PC-9 (cell line): ENCODE results near the gene NUP205. TPM values are rescaled to one million over a fixed set of nuclear protein-coding genes. Genes with fewer than 3 reads are reported as not detected.

Source experiments
- BruUV-seq: library from RNA; stranded (reverse); fragments of 400-500 nt; replicated peaks from 2 replicates; lab custom pipeline; 2021; lab: Mats Ljungman, UMichigan
- CTCF ChIA-PET: fragments of 300-600 bp; sonication (Branson Sonifier 250); formaldehyde crosslinking; loops from one replicate; lab custom pipeline; 2022; ENCODE audit warnings: antibody characterized with exemption; lab: Charles Lee
- POLR2A ChIA-PET: fragments of 300-600 bp; sonication (Branson Sonifier 250); formaldehyde crosslinking; loops from one replicate; lab custom pipeline; 2022; ENCODE audit warnings: antibody characterized with exemption; ENCODE audit not compliant: unreplicated experiment; lab: Charles Lee
- DNase-seq, 2 experiments: peaks; one replicate each; pipeline versions ENCODE4 v3.0.0 to v3.0.0-alpha.2; 2015 to 2022; ENCODE audit warnings: mixed read lengths in 1 of 2
- H2AFZ ChIP-seq: fragments of 200-600 bp; sonication (generic); 2 replicates; pipeline ENCODE4 v1.8.1; 2017; ENCODE audit warnings: antibody characterized with exemption
- H3F3A ChIP-seq: fragments of 200-600 bp; sonication (generic); 2 replicates; pipeline ENCODE4 v1.8.1; 2017; ENCODE audit warnings: antibody characterized with exemption, mild to moderate bottlenecking, low read depth; ENCODE audit not compliant: insufficient read depth
- H3K27ac ChIP-seq: fragments of 200-600 bp; sonication (generic); 2 replicates; pipeline ENCODE4 v1.6.1; 2016; ENCODE audit warnings: mixed run types
- H3K27me3 ChIP-seq: fragments of 200-600 bp; sonication (generic); 2 replicates; pipeline ENCODE4 v1.6.1; 2016; ENCODE audit warnings: low read depth, mixed run types; ENCODE audit not compliant: insufficient read depth
- H3K36me3 ChIP-seq: fragments of 200-600 bp; sonication (generic); 2 replicates; pipeline ENCODE4 v1.6.1; 2016; ENCODE audit warnings: low read depth, mixed run types
- H3K4me1 ChIP-seq: fragments of 200-600 bp; sonication (generic); replicated peaks from 2 replicates; pipeline ENCODE4 v1.6.1; 2016; ENCODE audit warnings: mixed run types; ENCODE audit not compliant: insufficient read depth
- H3K4me2 ChIP-seq: fragments of 200-600 bp; sonication (generic); 2 replicates; pipeline ENCODE4 v1.6.1; 2017; ENCODE audit warnings: mixed run types
- H3K4me3 ChIP-seq: fragments of 200-600 bp; sonication (generic); 2 replicates; pipeline ENCODE4 v1.6.1; 2016; ENCODE audit warnings: mixed run types
- H3K79me2 ChIP-seq: fragments of 200-600 bp; sonication (generic); 2 replicates; pipeline ENCODE4 v1.6.1; 2017; ENCODE audit warnings: low read depth, mixed run types
- H3K9me2 ChIP-seq: fragments of 200-600 bp; sonication (generic); 2 replicates; pipeline ENCODE4 v1.8.1; 2017; ENCODE audit warnings: mild to moderate bottlenecking; ENCODE audit not compliant: insufficient read depth
- H3K9me3 ChIP-seq: fragments of 200-600 bp; sonication (generic); 2 replicates; pipeline ENCODE4 v1.8.1; 2016; ENCODE audit warnings: low read depth; ENCODE audit not compliant: insufficient read depth
- H4K20me1 ChIP-seq: fragments of 200-600 bp; sonication (generic); 2 replicates; pipeline ENCODE4 v1.8.1; 2017; ENCODE audit not compliant: insufficient read depth
- EZH2 ChIP-seq: fragments of 200-600 bp; sonication (generic); IDR thresholded peaks from 2 replicates; pipeline ENCODE4 v1.8.0; 2017; ENCODE audit warnings: antibody characterized with exemption, low read depth
- intact Hi-C: fragments of 100-400 bp; cut with micrococcal nuclease; formaldehyde crosslinking; loops from one replicate; pipeline ENCODE4 v1.10.0; 2022; ENCODE audit not compliant: unreplicated experiment
- total RNA-seq: library from RNA; stranded (reverse); gene quantifications from 2 replicates; pipeline ENCODE4 v1.2.3, GENCODE V29; 2021
- TF ChIP-seq, protein P1 (sequence below): fragments of 200-600 bp; sonication (generic); conservative IDR thresholded peaks from 2 replicates; pipeline ENCODE4 v1.6.1; 2017; ENCODE audit warnings: mixed run types, antibody characterized with exemption, mild to moderate bottlenecking, moderate library complexity

The NUP205 gene
- total RNA-seq, 1 experiment from 2014 or later = 108 TPM

DNA sequence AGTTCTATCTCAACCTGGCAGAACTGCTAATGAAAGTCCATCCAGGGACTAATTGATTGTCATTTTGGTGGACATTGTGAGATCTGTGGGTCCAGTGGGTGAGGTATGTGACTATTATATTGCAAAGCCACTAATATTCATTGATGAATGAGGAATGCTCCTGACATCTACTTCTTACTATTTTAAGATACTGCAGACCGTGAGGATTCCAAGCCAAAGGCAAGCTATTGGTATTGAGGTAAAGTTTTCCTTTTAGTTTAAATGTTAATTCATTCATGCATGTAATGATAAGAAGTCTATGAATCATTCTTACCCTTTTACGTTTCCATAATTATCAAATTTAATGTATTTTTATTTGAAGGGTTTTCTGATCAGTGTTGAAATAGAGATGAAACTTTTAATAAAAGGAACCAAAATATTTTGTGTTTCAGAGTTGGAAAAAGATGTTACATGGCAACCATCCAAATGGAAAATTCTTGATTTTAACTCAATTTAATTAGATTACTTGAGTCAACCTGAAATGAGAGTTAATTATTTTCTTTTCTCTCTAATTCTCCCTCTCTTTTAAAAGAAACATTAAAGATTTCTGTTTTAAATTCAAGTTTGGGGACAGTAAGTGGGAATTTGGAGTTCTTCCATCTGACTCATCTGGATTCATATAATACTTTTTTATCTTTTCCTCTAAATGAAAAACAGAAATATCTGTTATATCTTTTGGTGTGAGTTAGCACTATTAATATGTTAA, 39.6 kb downstream of the NUP205 start:
- Histone ChIP-seq H4K20me1 (no peaks in the 10 kb centered on the region), H3K36me3 (peaks cover 70% of the 10 kb centered on the region), H3K4me2 (no peak overlapping the region), H3K9me2 (no peaks in the 10 kb centered on the region), H3K79me2 (no peaks in the 10 kb centered on the region), H3K27me3 (no peaks in the 10 kb centered on the region), H2AFZ (no peak overlapping the region), H3K4me3 (no peak overlapping the region), H3F3A (no peaks in the 10 kb centered on the region), H3K4me1 (no peaks in the 10 kb centered on the region), H3K9me3 (no peaks in the 10 kb centered on the region), H3K27ac (no peak overlapping the region)
- no peak for DNase-seq
- no TSS peak for BruUV-seq
- intact Hi-C loops = no loop called here
- CTCF ChIA-PET = no interaction called here
- TF ChIP-seq, protein P1, sequence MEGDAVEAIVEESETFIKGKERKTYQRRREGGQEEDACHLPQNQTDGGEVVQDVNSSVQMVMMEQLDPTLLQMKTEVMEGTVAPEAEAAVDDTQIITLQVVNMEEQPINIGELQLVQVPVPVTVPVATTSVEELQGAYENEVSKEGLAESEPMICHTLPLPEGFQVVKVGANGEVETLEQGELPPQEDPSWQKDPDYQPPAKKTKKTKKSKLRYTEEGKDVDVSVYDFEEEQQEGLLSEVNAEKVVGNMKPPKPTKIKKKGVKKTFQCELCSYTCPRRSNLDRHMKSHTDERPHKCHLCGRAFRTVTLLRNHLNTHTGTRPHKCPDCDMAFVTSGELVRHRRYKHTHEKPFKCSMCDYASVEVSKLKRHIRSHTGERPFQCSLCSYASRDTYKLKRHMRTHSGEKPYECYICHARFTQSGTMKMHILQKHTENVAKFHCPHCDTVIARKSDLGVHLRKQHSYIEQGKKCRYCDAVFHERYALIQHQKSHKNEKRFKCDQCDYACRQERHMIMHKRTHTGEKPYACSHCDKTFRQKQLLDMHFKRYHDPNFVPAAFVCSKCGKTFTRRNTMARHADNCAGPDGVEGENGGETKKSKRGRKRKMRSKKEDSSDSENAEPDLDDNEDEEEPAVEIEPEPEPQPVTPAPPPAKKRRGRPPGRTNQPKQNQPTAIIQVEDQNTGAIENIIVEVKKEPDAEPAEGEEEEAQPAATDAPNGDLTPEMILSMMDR = no peak
- TF ChIP-seq EZH2 = no peak
- POLR2A ChIA-PET = no interaction called here

DNA sequence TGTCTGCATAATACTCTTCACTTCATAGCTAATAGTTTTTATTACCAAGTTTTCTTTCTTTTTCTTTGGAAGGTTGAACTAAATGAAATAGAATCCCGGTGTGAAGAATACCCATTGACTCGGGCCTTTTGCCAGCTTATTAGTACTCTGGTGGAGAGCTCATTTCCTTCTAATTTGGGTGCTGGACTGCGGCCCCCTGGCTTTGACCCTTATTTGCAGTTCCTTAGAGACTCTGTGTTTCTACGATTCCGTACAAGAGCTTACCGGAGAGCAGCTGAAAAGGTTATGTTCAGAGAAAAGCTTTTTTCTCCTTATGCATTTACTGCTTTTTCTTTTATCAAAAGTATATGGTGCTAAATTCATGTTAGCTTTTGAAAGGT, 40.2 kb downstream of the NUP205 start:
- BruUV-seq = no TSS peak
- Histone ChIP-seq H3K79me2 (no peaks in the 10 kb centered on the region), H3K27ac (no peak overlapping the region), H3K27me3 (no peaks in the 10 kb centered on the region), H3K9me2 (no peaks in the 10 kb centered on the region), H3K4me2 (no peak overlapping the region), H3K9me3 (no peaks in the 10 kb centered on the region), H3F3A (no peaks in the 10 kb centered on the region), H4K20me1 (no peaks in the 10 kb centered on the region), H3K4me3 (no peak overlapping the region), H3K36me3 (peaks cover 70% of the 10 kb centered on the region), H3K4me1 (no peaks in the 10 kb centered on the region), H2AFZ (no peak overlapping the region)
- POLR2A ChIA-PET = no interaction called here
- TF ChIP-seq, protein P1 = no peak
- no peak for TF ChIP-seq EZH2
- no peak for DNase-seq
- intact Hi-C loops = no loop called here
- CTCF ChIA-PET = no interaction called here

DNA sequence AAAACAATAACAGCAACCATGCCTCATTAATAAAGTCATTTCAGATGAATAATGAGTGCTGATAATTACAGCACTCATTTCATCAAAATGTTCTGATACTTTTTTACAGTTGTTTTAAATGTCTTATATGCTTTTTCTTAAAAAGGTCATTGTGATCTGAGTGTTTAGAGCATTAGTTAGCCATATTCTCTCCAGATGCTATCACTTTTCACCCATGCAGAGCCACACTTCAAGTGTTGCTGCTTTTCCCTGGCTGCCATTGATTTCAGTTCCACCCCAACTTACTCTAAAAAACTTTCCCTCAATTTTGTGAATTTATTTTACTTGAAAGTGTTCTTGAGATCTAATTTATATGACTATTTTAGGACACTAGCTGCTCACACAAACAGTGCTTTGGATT, 41.8 kb downstream of the NUP205 start:
- BruUV-seq = no TSS peak
- H3F3A ChIP-seq = no peaks in the 10 kb centered on the region
- POLR2A ChIA-PET = no interaction called here
- no peaks in the 10 kb centered on the region for H3K9me3 ChIP-seq
- no peak overlapping the region for H2AFZ ChIP-seq
- no peaks in the 10 kb centered on the region for H3K27me3 ChIP-seq
- H3K79me2 ChIP-seq = no peaks in the 10 kb centered on the region
- H3K4me2 ChIP-seq = no peak overlapping the region
- H3K36me3 ChIP-seq = peaks cover 57% of the 10 kb centered on the region
- no peak for DNase-seq
- no peak overlapping the region for H3K27ac ChIP-seq
- TF ChIP-seq EZH2 = no peak
- TF ChIP-seq, protein P1 = no peak
- H3K4me3 ChIP-seq = no peak overlapping the region
- no peaks in the 10 kb centered on the region for H3K9me2 ChIP-seq
- no peaks in the 10 kb centered on the region for H3K4me1 ChIP-seq
- H4K20me1 ChIP-seq = no peaks in the 10 kb centered on the region
- intact Hi-C loops = no loop called here
- CTCF ChIA-PET = no interaction called here
